ENCODE results near the gene ANKRD11. TPM values are rescaled to one million over a fixed set of nuclear protein-coding genes. Genes with fewer than 3 reads are reported as not detected.
"Not testable (repeated sequence)": the region's sequence is repeated elsewhere in the genome, so short reads cannot be mapped to it uniquely, and the experiment has no call there.

The ANKRD11 gene
- total RNA-seq, 1 experiment from 2014 or later: 48.0 TPM

DNA sequence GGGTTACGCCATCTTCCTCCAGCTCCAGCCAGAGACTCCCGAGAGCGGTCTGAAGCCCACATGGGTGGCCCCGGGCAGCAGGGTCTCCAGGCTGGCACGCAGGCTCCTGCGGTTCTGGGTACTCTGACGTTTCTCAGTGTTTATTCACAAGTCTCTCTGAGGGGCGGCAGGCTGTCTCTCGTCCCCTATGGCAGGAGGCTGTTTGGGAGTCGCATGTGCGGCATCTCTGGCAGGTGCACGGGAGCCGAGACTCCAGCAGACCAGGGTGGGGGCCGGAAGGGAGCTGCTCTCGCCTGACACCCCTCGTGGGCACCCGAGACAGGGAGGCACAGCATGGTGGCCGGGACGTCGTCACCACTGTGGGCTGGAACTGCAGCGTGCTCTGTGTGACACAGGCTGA, 224.7 kb downstream of the ANKRD11 start:
- no peak for DNase-seq (ENCODE audit: low read depth in 1 of 2, low spot score in 2 of 2)
- Histone ChIP-seq H3K27me3 (replicated peaks) (no peaks in the 10 kb centered on the region), H3K27ac (no peak overlapping the region)

DNA sequence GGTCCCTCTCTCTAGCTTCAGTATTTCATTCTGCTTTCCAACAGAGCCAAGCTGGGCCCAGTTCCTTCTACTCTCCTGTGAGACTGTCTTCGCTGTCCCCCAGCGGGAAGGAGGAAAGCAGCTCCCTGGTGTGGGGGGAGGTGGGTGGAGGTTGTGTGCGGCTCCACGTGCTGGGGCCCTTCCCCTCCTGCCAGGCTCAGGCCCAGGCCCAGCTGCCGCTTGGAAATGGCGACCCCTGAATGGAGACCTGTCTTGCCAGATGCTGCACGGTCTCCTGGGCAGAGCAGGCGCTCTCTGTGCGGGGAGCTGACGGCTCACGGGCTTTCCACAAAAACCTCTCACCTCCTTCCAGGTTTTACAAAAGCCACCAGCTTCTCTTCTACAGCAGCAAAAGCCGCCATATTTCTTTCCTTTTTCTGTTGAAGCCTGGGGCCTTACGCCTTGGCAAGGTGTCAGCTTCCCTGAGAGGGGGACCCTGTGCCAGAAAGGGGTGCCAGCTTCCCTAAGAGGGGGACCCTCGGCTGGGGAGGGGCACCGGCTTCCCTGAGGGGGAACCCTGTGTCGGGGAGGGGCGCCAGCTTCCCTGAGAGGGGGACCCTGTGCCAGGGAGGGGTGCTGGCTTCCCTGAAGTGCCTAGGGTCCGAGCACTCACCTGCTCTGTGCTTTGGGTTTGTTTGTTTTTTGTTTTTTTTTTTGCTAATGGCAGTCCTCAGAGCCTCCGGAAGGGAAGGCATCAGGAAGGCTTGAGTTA, 225.4 kb downstream of the ANKRD11 start:
- Histone ChIP-seq H3K9me3 (replicated peaks) (0 out of 2 replicates have a peak, but pooled peaks cover 2% of the 10 kb centered on the region), H3K4me3 (no peak overlapping the region), H3K27ac (no peak overlapping the region), H3K36me3 (peaks cover 50% of the 10 kb centered on the region), H3K27me3 (replicated peaks) (no peaks in the 10 kb centered on the region), H3K4me1 (replicated peaks) (0 out of 2 replicates have a peak, but pooled peaks cover 4% of the 10 kb centered on the region)
- no peak for DNase-seq (ENCODE audit: low read depth in 1 of 2, low spot score in 2 of 2)

More for the DNA sequence above, 224.7 kb downstream of the ANKRD11 start:
- Histone ChIP-seq H3K4me1 (replicated peaks) (0 out of 2 replicates have a peak, but pooled peaks cover 4% of the 10 kb centered on the region), H3K9me3 (replicated peaks) (0 out of 2 replicates have a peak, but pooled peaks cover 2% of the 10 kb centered on the region), H3K36me3 (peaks cover 57% of the 10 kb centered on the region), H3K4me3 (no peak overlapping the region)

DNA sequence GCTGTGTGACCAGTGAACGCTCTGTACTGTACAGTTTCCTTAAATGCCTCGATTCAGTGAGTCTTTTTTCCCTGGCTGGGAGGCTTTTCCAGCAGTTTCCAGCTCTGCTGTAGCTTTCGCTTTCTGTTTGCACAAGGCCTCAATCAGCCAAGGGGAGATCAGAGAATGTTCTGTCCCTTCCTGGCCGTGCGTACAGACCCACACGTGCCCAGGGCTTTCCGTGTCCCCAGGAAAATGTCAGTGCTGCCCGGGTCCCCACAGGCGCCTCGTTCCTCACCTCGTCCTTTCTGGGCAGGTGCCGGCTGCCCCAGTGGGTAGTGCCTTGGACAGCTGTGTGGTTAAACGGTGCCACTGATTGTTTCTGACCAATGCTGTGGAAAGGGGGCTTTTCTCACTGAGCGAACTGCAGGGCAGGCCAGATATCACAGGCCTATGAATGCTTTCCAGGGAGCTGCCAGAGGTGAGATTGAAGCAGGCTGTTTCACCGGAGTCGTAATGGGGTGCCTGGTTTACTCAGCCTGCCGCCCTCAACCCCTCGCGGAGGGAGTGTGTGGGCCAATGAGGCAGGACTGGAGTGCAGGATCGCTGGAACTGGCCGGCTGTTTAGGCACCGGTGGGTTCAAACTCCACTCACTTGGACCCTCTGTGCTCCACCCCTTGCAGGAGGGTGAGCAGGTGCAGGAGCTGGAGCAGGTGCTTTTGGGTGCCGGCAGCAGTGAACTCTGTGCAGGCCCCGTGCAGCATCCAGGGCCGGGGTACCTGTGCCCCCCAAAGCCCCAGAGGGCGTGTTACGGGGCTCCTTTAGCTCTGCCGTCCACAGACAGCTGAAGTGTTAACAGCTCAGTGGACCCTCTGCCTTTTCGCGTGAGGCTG, 228.4 kb downstream of the ANKRD11 start:
- Histone ChIP-seq H3K27me3 (replicated peaks) (no peaks in the 10 kb centered on the region), H3K27ac (no peak overlapping the region), H3K4me1 (replicated peaks) (peaks cover 12% of the 10 kb centered on the region), H3K9me3 (replicated peaks) (0 out of 2 replicates have a peak, but pooled peaks cover 2% of the 10 kb centered on the region), H3K4me3 (no peak overlapping the region; the same call in 1 of the 2 replicates), H3K36me3 (peaks cover 27% of the 10 kb centered on the region)
- DNase-seq (ENCODE audit: low read depth in 1 of 2, low spot score in 2 of 2): no peak

DNA sequence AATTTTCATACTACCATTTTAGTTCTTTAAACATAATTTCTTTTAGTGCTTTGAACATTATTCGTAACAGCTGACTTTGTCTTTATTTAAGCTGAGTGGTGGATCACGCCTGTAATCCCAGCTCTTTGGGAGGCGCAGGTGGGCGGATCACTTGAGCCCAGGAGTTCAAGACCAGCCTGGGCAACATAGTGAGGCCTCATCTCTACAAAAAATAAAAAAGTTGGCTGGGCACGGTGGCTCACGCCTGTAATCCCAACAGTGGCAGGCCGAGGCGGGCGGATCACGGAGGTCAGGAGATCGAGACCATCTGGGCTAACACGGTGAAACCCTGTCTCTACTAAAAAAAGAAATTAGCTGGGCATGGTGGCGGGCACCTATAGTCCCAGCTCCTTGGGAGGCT, 230.5 kb downstream of the ANKRD11 start:
- H3K27me3 ChIP-seq (replicated peaks); H3K27ac ChIP-seq; H3K9me3 ChIP-seq (replicated peaks); DNase-seq (ENCODE audit: low read depth in 1 of 2, low spot score in 2 of 2); H3K36me3 ChIP-seq; H3K4me3 ChIP-seq: not testable (repeated sequence)
- peaks cover 21% of the 10 kb centered on the region for H3K4me1 ChIP-seq (replicated peaks)

DNA sequence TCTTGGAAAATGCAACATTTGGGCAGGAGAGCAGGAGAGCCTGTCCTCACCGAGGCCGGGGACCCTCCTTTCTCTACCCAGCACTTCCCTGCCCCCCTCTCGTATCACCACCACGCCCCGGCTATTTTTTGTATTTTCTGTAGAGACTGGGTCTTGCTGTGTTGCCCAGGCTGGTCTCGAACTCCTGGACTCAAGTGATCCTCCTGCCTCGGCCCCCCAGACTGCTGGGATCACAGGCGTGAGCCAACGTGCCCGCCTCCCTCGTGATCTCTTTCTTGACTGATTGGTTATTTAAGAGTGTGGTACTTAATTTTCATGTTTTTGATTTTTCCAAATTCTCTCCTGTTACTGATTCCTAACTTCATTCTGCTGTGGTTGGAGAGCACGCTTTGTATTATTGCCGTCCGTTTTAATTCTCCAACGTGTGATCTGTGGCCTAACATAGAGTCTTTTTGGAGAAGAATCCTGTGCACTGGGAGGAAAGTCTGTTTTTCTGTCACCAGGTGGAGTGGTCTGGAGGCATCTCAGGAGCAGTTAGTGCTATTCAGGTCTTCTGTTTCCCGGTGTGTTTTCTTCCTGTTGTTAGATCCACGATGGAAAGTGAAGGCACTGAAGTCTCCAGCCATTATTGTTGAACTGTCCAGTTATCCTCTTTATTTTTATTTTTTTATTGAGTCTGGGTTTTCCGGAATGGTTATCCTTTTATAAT, 232.4 kb downstream of the ANKRD11 start:
- no peaks in the 10 kb centered on the region for H3K27me3 ChIP-seq (replicated peaks)
- peaks cover 21% of the 10 kb centered on the region for H3K4me1 ChIP-seq (replicated peaks)
- H3K27ac ChIP-seq: no peak overlapping the region
- H3K4me3 ChIP-seq: peak overlapping the region; percentile 35
- no peaks in the 10 kb centered on the region for H3K36me3 ChIP-seq
- H3K9me3 ChIP-seq (replicated peaks): no peaks in the 10 kb centered on the region
- no peak for DNase-seq (ENCODE audit: low read depth in 1 of 2, low spot score in 2 of 2)

DNA sequence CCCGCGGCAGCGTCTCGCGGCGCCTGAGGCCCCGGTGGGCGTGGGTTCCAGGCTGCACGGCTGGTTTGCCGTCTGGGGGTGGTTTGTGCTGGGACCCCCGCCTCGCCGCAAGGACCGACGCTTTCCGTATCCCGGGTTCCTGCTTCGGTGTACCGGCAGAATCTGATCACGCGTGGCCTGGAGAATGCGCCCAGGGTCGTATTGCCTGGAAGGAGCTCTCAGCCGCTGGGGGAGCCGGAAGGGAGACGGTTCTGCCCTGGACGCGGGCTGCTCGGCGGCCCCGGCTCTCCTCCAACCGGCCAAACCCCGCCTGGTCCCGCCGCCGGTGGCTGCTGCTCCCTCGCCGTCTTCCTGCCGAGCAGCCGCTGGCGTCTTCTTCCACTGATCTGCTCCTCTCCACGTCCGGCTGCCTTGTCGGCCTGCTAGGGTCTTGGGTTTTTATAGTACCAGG, 233.1 kb downstream of the ANKRD11 start:
- peak in 1 of 2 experiments; percentile 15 for DNase-seq (ENCODE audit: low read depth in 1 of 2, low spot score in 2 of 2)
- H3K9me3 ChIP-seq (replicated peaks): no peaks in the 10 kb centered on the region
- H3K27me3 ChIP-seq (replicated peaks): no peaks in the 10 kb centered on the region
- peak overlapping the region; percentile 35 for H3K4me3 ChIP-seq
- peak overlapping the region; percentile 0; the same call in 1 of the 2 replicates for H3K27ac ChIP-seq
- H3K4me1 ChIP-seq (replicated peaks): peaks cover 21% of the 10 kb centered on the region
- no peaks in the 10 kb centered on the region for H3K36me3 ChIP-seq

DNA sequence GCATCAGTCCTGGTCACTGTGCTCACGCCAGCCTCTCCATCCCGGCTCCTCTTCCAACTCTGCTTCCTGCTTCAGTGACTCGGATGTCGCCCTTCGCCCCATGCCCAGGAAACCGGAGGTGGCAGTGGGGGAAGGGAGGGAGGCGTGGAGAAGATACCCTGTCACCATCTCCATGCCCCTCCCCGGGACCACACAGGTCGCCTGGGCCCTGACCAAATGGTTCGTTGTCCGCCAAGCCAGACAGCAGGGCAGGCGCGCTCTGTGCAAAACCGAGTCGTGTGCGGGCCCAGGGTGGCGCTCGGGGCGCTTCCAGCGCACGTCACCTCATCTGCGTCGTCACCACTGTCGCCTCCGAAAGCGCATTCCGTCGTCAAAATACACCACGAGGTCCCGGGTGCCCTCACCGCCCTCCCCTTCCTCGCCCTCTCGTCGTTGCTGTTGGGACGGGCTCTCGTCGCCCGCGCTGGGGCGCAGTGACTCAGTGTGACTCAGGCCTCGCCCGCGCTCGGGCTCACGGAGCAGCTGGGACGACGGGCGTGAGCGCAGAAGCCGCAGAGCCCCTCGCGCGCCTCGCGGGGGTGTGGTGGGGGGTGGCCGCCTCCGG, 233.6 kb downstream of the ANKRD11 start:
- Histone ChIP-seq H3K27me3 (replicated peaks) (no peaks in the 10 kb centered on the region), H3K27ac (peak overlapping the region; percentile 0; the same call in 1 of the 2 replicates), H3K36me3 (no peaks in the 10 kb centered on the region), H3K4me3 (peak overlapping the region; percentile 35), H3K4me1 (replicated peaks) (peaks cover 21% of the 10 kb centered on the region), H3K9me3 (replicated peaks) (no peaks in the 10 kb centered on the region)
- DNase-seq (ENCODE audit: low read depth in 1 of 2, low spot score in 2 of 2): peak; percentile 77 to 84

DNA sequence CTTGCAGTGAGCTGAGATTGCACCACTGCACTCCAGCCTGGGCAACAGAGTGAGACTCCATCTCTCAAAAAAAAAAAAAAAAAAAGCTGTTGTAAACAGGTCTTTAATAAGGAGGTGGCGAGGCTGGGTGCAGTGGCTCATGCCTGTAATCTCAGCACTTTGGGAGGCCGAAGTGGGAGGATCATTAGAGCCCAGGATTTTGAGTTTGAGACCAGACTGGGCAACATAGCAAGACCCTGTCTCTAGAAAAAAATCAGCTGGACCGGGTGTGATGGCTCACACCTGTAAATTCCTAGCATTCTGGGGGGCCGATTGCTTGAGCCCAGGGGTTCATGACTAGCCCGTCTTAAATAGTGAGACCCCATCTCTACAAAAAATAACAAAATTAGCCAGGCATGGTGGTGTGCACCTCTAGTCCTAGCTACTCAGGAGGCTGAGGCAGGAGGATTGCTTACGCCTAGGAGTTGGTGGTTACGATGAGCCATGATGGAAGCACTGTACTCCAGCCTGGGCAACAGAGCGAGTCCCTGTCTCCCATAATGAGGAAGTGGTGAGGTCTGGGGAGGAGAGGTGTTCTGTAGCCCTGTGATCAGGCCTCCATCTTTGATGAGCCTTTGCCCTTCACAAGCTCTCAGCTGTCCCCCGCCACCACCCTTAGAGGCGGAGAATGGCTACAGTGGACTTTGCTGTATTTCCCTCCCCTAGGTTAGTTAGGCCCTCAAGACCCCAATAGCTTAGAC, 236.6 kb downstream of the ANKRD11 start:
- H3K27ac ChIP-seq: no peak overlapping the region
- H3K4me1 ChIP-seq (replicated peaks): peaks cover 17% of the 10 kb centered on the region
- no peak overlapping the region for H3K4me3 ChIP-seq
- no peaks in the 10 kb centered on the region for H3K27me3 ChIP-seq (replicated peaks)
- H3K36me3 ChIP-seq: no peaks in the 10 kb centered on the region
- H3K9me3 ChIP-seq (replicated peaks): 0 out of 2 replicates have a peak, but pooled peaks cover under 1% of the 10 kb centered on the region
- DNase-seq (ENCODE audit: low read depth in 1 of 2, low spot score in 2 of 2): no peak

DNA sequence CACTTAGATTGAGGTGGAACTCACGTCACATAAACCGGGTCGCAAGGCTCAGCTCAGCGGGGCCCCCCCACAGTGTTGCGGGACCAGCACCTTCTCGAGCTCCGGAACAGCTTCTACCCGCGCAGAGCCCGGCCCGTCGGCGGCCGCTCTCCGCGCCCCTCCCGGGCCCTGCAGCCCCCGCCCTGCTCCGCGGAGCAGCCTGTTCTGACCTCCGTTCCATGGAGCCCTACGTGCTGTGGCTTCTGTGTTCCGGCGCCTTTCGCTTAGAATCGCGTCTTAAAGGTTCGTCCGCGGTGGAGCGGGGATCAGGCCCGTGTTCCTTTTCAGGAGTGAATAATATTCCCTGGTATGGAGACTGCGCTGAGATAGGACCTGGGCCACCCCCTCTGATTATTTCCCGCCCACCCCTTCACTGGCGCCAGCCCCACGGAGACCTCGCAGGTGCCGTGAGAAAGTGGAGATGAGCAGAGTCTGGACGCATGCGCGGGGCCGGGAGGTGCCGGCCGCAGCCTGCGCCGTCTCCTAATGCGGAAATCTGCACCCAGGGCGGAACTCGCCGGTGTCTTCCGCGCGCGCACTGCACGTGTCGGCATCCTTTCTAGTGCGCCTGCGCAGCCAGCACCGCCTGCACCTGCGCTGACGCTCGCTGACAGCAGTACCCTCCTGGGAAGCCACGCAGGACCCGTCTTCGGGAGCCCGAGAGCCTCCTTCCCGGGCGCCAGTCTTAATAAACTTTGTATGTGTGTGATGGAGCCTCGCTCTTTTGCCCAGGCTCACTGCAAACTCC, 242.0 kb downstream of the ANKRD11 start:
- H3K9me3 ChIP-seq (replicated peaks): 0 out of 2 replicates have a peak, but pooled peaks cover 9% of the 10 kb centered on the region
- no peak overlapping the region for H3K27ac ChIP-seq
- H3K4me1 ChIP-seq (replicated peaks): peaks cover 5% of the 10 kb centered on the region
- no peak overlapping the region for H3K4me3 ChIP-seq
- H3K36me3 ChIP-seq: no peaks in the 10 kb centered on the region
- no peak for DNase-seq (ENCODE audit: low read depth in 1 of 2, low spot score in 2 of 2)
- peaks cover 14% of the 10 kb centered on the region for H3K27me3 ChIP-seq (replicated peaks)

DNA sequence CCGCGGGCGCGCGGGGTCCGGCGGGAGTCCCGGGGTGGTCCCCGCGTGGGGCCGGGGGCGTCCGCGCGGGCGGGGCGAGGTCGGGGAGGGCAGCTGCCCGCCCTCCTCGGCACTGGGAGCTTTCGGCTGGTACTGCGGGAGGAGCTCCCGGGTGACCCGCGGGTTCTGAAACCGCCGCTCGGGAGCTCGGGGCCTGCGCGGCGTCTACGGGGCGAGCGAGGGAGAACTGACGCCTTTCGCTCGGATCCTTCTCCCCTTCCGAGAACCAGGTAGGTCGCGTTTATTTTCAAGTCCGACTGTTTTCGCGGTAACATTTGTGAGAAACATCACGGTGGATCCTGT, 242.7 kb downstream of the ANKRD11 start:
- H3K27ac ChIP-seq; H3K4me1 ChIP-seq (replicated peaks); H3K9me3 ChIP-seq (replicated peaks); H3K36me3 ChIP-seq; DNase-seq (ENCODE audit: low read depth in 1 of 2, low spot score in 2 of 2): not testable (repeated sequence)
- peak overlapping the region; percentile 36 for H3K4me3 ChIP-seq
- H3K27me3 ChIP-seq (replicated peaks): peaks cover 14% of the 10 kb centered on the region

DNA sequence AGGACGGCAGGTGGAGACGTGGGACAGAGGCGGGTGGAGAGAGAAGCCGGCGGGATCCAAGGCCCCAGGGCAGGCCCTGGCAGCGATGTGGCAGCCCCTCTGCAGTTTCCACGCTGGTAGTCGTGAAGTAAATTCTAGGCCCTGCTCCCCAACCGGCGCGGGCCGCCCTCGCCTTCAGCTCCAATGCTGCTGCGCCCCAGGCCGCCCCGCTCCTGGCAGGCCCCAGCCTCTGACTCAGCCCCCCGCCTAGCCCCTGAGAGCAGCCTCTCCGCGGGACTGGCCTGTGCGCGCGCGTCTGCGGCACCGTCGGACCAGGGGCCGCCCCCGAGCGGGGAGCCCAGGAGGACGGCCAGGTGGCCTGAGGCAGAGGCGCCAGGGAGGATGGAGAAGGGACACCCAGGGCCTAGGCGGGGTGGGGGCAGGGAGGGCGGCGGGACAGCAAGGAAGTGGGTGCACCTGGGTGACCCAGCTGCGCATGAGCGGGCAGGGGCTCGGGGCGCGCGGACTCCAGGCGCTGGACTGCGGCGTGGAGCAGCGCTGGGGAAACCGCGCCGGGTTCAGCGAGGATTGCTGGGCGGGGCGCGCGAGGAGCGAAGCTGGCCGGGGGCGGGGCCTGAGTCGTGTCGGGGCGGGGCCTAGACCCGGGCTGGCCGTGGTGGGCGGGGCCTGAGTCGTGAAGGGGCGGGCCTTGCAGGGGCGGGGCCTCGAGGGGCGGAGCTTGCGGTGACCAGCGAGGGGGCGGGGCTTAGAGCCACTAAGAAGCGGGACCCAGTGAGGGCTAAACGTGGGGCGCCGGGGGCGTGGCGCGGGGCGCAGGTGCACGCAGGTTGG, 243.2 kb downstream of the ANKRD11 start:
- H3K9me3 ChIP-seq (replicated peaks): 0 out of 2 replicates have a peak, but pooled peaks cover 9% of the 10 kb centered on the region
- H3K27me3 ChIP-seq (replicated peaks): peaks cover 14% of the 10 kb centered on the region

More for the DNA sequence above, 243.2 kb downstream of the ANKRD11 start:
- Histone ChIP-seq H3K4me1 (replicated peaks) (peaks cover 5% of the 10 kb centered on the region), H3K36me3 (no peaks in the 10 kb centered on the region), H3K4me3 (peak overlapping the region; percentile 36), H3K27ac (no peak overlapping the region)
- peak in 1 of 2 experiments; percentile 76 for DNase-seq (ENCODE audit: low read depth in 1 of 2, low spot score in 2 of 2)

All from SJSA1 (cell line).